ENCODE results near the gene FUT6. TPM values are rescaled to one million over a fixed set of nuclear protein-coding genes. Genes with fewer than 3 reads are reported as not detected.
"Not testable (repeated sequence)": the region's sequence is repeated elsewhere in the genome, so short reads cannot be mapped to it uniquely, and the experiment has no call there.

FUT6 gene
- total and polyA plus RNA-seq, 7 experiments from 2014 or later: not detected

DNA sequence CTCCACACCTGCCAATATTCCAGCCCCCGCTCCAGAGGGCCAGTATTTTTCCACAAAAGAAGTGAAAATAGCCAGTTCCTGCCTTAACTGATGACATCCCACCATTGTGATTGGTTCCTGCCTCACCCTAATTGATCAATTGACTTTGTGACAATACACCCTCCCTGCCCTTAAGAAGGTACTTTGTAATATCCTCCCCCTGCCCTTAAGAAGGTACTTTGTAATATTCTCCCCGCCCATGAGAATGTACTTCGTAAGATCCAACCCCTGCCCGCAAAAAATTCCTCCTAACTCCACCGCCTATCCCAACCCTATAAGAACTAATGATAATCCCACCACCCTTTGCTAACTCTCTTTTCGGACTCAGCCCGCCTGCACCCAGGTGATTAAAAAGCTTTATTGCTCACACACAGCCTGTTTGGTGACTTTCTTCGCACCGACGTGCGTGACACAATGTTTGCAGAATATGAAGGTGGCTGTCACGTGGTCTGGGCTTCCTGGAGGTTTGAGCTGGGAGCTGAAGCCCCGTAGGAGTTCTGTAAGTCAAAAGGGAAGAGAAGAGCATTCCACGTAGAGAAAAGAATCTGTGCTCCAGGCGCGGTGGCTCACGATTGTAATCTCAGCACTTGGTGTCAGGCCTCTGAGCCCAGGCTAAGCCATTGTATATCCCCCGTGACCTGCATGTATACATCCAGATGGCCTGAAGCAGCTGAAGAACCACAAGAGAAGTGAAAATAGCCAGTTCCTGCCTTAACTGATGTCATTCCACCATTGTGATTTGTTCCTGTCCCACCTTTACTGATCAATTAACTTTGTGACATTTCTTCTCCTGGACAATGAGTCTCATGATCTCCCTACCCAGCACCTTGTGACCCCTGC, 17.9 kb upstream of the FUT6 start:
- H3K36me3 Mint-ChIP-seq: no peaks in the 10 kb centered on the region
- Histone ChIP-seq H3K4me3 (ENCODE audit: low read length) (no peak overlapping the region), H3K27me3 (ENCODE audit: control insufficient read depth in 2 of 2, insufficient read depth in 2 of 2, low read length in 2 of 2) (no peaks in the 10 kb centered on the region), H3K27ac (ENCODE audit: low read depth, low read length) (no peak overlapping the region), H3K9me3 (ENCODE audit: control insufficient read depth in 2 of 3, low read length in 3 of 3) (no peaks in the 10 kb centered on the region), H3K4me1 (ENCODE audit: control insufficient read depth in 2 of 2, insufficient read depth in 2 of 2, low read length in 2 of 2) (no peaks in the 10 kb centered on the region), H3K36me3 (ENCODE audit: control insufficient read depth in 2 of 3, insufficient read depth in 3 of 3, low read length in 3 of 3) (no peaks in the 10 kb centered on the region)
- DNase-seq: no peak
- peaks cover 0 to 7% (median 0%) of the 10 kb centered on the region in 5 donors for H3K27me3 Mint-ChIP-seq
- ChIA-PET POLR2A (no interaction called here), CTCF (no interaction called here)
- H3K4me3 Mint-ChIP-seq: no peak overlapping the region
- peaks cover 0 to 2% (median 0%) of the 10 kb centered on the region in 11 donors for H3K9me3 Mint-ChIP-seq
- intact Hi-C loops (cut with micrococcal nuclease): no loop called here
- ATAC-seq: no peak
- H3K27ac Mint-ChIP-seq: no peak overlapping the region
- peaks cover 0 to 3% (median 0%) of the 10 kb centered on the region in 7 donors for H3K4me1 Mint-ChIP-seq

DNA sequence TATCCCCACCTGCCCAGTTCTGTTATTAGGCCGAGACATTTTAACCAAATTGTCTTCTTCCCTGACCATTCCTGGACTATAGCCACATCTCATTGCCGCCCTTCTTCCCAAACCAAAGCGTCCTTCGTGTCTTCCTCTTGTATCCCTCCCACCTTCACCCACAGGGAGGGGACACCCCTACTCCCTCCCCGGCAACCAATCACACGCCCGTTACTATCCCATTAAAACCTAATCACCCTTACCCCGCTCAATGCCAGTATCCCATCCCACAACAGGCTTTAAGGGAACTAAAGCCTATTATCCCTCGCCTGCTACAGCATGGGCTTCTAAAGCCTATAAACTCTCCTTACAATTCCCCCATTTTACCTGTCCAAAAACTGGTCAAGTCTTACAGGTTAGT, 15.6 kb upstream of the FUT6 start:
- H3K4me1 ChIP-seq (ENCODE audit: control insufficient read depth in 2 of 2, insufficient read depth in 2 of 2, low read length in 2 of 2); H3K27ac Mint-ChIP-seq; POLR2A ChIA-PET; H3K27me3 ChIP-seq (ENCODE audit: control insufficient read depth in 2 of 2, insufficient read depth in 2 of 2, low read length in 2 of 2); H3K27ac ChIP-seq (ENCODE audit: low read depth, low read length); H3K36me3 ChIP-seq (ENCODE audit: control insufficient read depth in 2 of 3, insufficient read depth in 3 of 3, low read length in 3 of 3); H3K27me3 Mint-ChIP-seq; H3K9me3 ChIP-seq (ENCODE audit: control insufficient read depth in 2 of 3, low read length in 3 of 3); CTCF ChIA-PET; DNase-seq; H3K4me3 ChIP-seq (ENCODE audit: low read length); H3K4me3 Mint-ChIP-seq; ATAC-seq; H3K9me3 Mint-ChIP-seq; H3K36me3 Mint-ChIP-seq; intact Hi-C loops (cut with micrococcal nuclease); H3K4me1 Mint-ChIP-seq: not testable (repeated sequence)

DNA sequence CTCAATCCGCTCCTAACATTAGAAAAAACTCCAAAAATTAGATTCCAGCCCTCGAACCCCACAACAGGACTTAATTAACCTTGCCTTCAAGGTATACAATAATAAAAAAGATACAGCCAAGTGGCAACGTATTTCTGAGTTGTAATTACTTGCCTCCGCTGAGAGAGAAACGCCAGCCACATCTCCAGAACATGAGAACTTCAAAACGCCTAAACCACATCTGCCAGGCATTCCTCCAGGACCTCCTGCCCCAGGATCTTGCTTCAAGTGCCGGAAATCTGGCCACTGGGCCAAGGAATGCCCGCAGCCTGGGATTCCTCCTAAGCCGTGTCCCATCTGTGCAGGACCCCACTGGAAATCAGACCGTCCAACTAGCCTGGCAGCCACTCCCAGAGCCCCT, 14.6 kb upstream of the FUT6 start:
- intact Hi-C loops (cut with micrococcal nuclease); DNase-seq; H3K4me1 ChIP-seq (ENCODE audit: control insufficient read depth in 2 of 2, insufficient read depth in 2 of 2, low read length in 2 of 2); H3K27ac ChIP-seq (ENCODE audit: low read depth, low read length); H3K9me3 ChIP-seq (ENCODE audit: control insufficient read depth in 2 of 3, low read length in 3 of 3); H3K4me3 ChIP-seq (ENCODE audit: low read length); H3K4me1 Mint-ChIP-seq; H3K4me3 Mint-ChIP-seq; H3K27me3 Mint-ChIP-seq; H3K36me3 Mint-ChIP-seq; H3K27me3 ChIP-seq (ENCODE audit: control insufficient read depth in 2 of 2, insufficient read depth in 2 of 2, low read length in 2 of 2); H3K9me3 Mint-ChIP-seq; H3K36me3 ChIP-seq (ENCODE audit: control insufficient read depth in 2 of 3, insufficient read depth in 3 of 3, low read length in 3 of 3); CTCF ChIA-PET; ATAC-seq; H3K27ac Mint-ChIP-seq: not testable (repeated sequence)
- POLR2A ChIA-PET: interaction anchor here (0.6 to 0.7 kb wide), 2 partner anchors 50 to 138 kb away, joined by 3 read pairs; partner anchors contain the start of gene NDUFA11

DNA sequence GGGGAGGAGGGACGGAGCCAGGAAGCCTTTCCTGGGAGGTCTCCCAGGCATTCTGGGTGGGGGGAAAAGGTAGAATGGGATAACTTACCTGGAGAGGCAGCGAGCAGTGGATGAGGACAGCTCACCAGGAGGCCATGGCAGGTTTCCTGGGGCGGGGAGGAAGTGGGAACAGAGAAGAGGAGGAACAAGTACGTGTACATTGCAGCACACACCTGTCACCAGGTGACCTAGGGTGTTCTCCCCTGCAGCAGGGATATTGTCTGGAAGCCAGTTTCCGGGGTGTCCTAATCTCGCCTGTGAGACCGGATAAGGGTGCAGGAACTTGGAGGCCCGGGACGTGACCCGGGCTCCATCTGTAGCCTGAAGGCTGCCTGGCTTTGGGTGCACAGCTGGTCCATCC, 11.8 kb upstream of the FUT6 start, which contains the start of gene FUT3:
TSS of gene FUT3 (minus strand) at position 148 of the 400 bp plus-strand sequence.
- H3K9me3 ChIP-seq (ENCODE audit: control insufficient read depth in 2 of 3, low read length in 3 of 3): no peaks in the 10 kb centered on the region
- no peak for ATAC-seq
- no peak within 1 kb of the TSS for H3K27ac Mint-ChIP-seq
- peaks cover 0 to 2% (median 0%) of the 10 kb centered on the region in 11 donors for H3K9me3 Mint-ChIP-seq
- H3K36me3 ChIP-seq (ENCODE audit: control insufficient read depth in 2 of 3, insufficient read depth in 3 of 3, low read length in 3 of 3): no peaks in the 10 kb centered on the region
- H3K27ac ChIP-seq (ENCODE audit: low read depth, low read length): no peak within 1 kb of the TSS
- H3K27me3 Mint-ChIP-seq: peaks cover 0 to 3% (median 0%) of the 10 kb centered on the region in 5 donors
- H3K27me3 ChIP-seq (ENCODE audit: control insufficient read depth in 2 of 2, insufficient read depth in 2 of 2, low read length in 2 of 2): no peaks in the 10 kb centered on the region
- ChIA-PET POLR2A (no interaction called here), CTCF (no interaction called here)
- H3K4me1 ChIP-seq (ENCODE audit: control insufficient read depth in 2 of 2, insufficient read depth in 2 of 2, low read length in 2 of 2): no peaks in the 10 kb centered on the region
- intact Hi-C loops (cut with micrococcal nuclease): no loop called here
- H3K36me3 Mint-ChIP-seq: no peaks in the 10 kb centered on the region
- peaks cover 0 to 5% (median 0%) of the 10 kb centered on the region in 7 donors for H3K4me1 Mint-ChIP-seq
- no peak for DNase-seq
- H3K4me3 ChIP-seq (ENCODE audit: low read length): no peak within 1 kb of the TSS
- no peak within 1 kb of the TSS for H3K4me3 Mint-ChIP-seq

DNA sequence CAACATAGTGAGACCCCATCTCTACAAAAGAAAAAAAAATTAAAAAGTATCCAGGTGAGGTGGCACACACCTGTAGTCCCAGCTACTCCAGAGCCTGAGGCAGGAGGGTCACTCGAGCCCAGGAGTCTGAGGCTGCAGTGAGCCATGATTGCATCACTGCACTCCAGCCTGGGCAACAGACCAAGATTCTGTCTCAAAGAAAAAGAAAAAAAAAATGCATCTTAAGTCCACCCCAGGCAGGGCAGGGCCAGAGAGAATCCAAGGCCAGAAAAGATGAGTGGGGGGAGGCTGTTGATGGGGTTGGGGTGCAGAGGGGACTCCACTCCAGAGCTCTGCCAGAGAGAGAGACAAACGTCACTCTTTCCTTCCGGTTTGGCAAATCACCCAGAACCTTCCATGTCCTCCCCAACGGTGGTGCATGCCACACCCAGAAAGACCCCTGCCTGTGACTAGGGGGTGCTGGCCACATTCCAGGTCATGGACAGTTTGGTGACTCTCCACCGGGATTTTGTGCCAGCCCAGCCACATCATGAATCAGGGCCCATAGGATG, 11.3 kb upstream of the FUT6 start:
- H3K9me3 Mint-ChIP-seq: peaks cover 0 to 2% (median 0%) of the 10 kb centered on the region in 11 donors
- intact Hi-C loops (cut with micrococcal nuclease): no loop called here
- no peak overlapping the region for H3K4me3 Mint-ChIP-seq
- no peaks in the 10 kb centered on the region for H3K36me3 Mint-ChIP-seq
- DNase-seq (no peak), ATAC-seq (no peak)
- POLR2A ChIA-PET: no interaction called here
- CTCF ChIA-PET: no interaction called here
- no peaks in the 10 kb centered on the region for H3K4me1 ChIP-seq (ENCODE audit: control insufficient read depth in 2 of 2, insufficient read depth in 2 of 2, low read length in 2 of 2)
- H3K27me3 Mint-ChIP-seq: peaks cover 0 to 3% (median 0%) of the 10 kb centered on the region in 5 donors
- peaks cover 0 to 5% (median 0%) of the 10 kb centered on the region in 7 donors for H3K4me1 Mint-ChIP-seq
- H3K9me3 ChIP-seq (ENCODE audit: control insufficient read depth in 2 of 3, low read length in 3 of 3): no peaks in the 10 kb centered on the region
- no peak overlapping the region for H3K27ac Mint-ChIP-seq
- H3K4me3 ChIP-seq (ENCODE audit: low read length): no peak overlapping the region
- no peaks in the 10 kb centered on the region for H3K36me3 ChIP-seq (ENCODE audit: control insufficient read depth in 2 of 3, insufficient read depth in 3 of 3, low read length in 3 of 3)
- no peaks in the 10 kb centered on the region for H3K27me3 ChIP-seq (ENCODE audit: control insufficient read depth in 2 of 2, insufficient read depth in 2 of 2, low read length in 2 of 2)
- H3K27ac ChIP-seq (ENCODE audit: low read depth, low read length): no peak overlapping the region

DNA sequence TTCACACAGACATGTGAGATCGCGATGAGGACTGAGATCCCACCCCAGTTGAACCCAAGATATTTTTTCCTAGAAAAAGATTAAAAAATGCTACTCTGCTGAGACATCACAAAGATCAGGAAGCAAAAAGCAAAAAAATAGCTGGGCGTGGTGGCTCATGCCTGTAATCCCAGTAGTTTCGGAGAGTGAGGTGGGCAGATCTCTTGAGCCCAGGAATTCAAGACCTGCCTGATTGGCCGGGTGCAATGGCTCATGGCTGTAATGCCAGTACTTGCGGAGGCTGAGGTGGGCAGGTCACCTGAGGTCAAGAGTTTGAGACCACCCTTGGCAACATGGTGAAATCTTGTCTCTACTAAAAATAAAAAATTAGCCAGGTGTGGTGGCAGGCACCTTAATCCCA, 10.7 kb upstream of the FUT6 start:
- Histone ChIP-seq H3K4me3 (ENCODE audit: low read length) (no peak overlapping the region), H3K4me1 (ENCODE audit: control insufficient read depth in 2 of 2, insufficient read depth in 2 of 2, low read length in 2 of 2) (no peaks in the 10 kb centered on the region), H3K9me3 (ENCODE audit: control insufficient read depth in 2 of 3, low read length in 3 of 3) (no peaks in the 10 kb centered on the region), H3K36me3 (ENCODE audit: control insufficient read depth in 2 of 3, insufficient read depth in 3 of 3, low read length in 3 of 3) (no peaks in the 10 kb centered on the region), H3K27ac (ENCODE audit: low read depth, low read length) (no peak overlapping the region), H3K27me3 (ENCODE audit: control insufficient read depth in 2 of 2, insufficient read depth in 2 of 2, low read length in 2 of 2) (no peaks in the 10 kb centered on the region)
- Mint-ChIP-seq H3K27me3 (peaks cover 0 to 3% (median 0%) of the 10 kb centered on the region in 5 donors), H3K36me3 (no peaks in the 10 kb centered on the region), H3K27ac (no peak overlapping the region), H3K4me3 (no peak overlapping the region), H3K4me1 (peaks cover 0 to 5% (median 0%) of the 10 kb centered on the region in 7 donors), H3K9me3 (peaks cover 0 to 2% (median 0%) of the 10 kb centered on the region in 11 donors)
- intact Hi-C loops (cut with micrococcal nuclease): no loop called here
- CTCF ChIA-PET: no interaction called here
- POLR2A ChIA-PET: no interaction called here
- ATAC-seq (no peak), DNase-seq (no peak)

DNA sequence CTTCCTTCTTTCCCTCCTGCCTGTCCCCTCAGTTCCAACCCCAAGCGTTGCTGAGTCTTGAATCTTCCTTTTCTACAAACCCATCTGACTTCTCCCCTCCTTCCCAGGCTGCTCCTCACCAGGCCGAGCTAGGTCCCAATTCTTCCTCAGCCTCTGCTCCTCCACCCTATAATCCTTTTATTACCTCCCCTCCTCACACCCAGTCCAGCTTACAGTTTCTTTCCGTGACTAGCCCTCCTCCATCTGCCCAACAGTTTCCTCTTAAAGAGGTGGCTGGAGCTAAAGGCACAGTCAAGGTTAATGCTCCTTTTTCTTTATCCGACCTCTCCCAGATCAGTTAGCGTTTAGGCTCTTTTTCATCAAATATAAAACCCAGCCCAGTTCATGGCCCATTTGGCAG, 9.1 kb upstream of the FUT6 start:
- H3K4me1 ChIP-seq (ENCODE audit: control insufficient read depth in 2 of 2, insufficient read depth in 2 of 2, low read length in 2 of 2); H3K27ac ChIP-seq (ENCODE audit: low read depth, low read length); intact Hi-C loops (cut with micrococcal nuclease); H3K9me3 Mint-ChIP-seq; H3K27me3 Mint-ChIP-seq; H3K4me3 Mint-ChIP-seq; H3K4me3 ChIP-seq (ENCODE audit: low read length); POLR2A ChIA-PET; H3K36me3 Mint-ChIP-seq; H3K36me3 ChIP-seq (ENCODE audit: control insufficient read depth in 2 of 3, insufficient read depth in 3 of 3, low read length in 3 of 3); ATAC-seq; H3K4me1 Mint-ChIP-seq; CTCF ChIA-PET; H3K27me3 ChIP-seq (ENCODE audit: control insufficient read depth in 2 of 2, insufficient read depth in 2 of 2, low read length in 2 of 2); H3K27ac Mint-ChIP-seq; H3K9me3 ChIP-seq (ENCODE audit: control insufficient read depth in 2 of 3, low read length in 3 of 3); DNase-seq: not testable (repeated sequence)

All from naive thymus-derived CD4-positive, alpha-beta T cell (primary cell).